NCI-H146 treated with DMSO at 0.1 percent for 48 hours (cell line): ENCODE measurements around the gene GPATCH2L.
A peak's percentile ranks its signal among the peaks of the same experiment; 100 is the strongest.

ENCODE experiments used
- DNase-seq: peaks from one replicate; lab custom pipeline; 2025; ENCODE audit not compliant: unreplicated experiment; lab: John Stamatoyannopoulos, UW

The GPATCH2L gene

GRCh38 chr14:76135722-76136121, 16.0 kb upstream of the GPATCH2L start:
- DNase-seq = no peak

- peak; percentile 2 for DNase-seq
These were observed 15.1 kb upstream of the GPATCH2L start for GRCh38 chr14:76136476-76137110.

- DNase-seq = no peak
These were observed 13.5 kb upstream of the GPATCH2L start for GRCh38 chr14:76138119-76138757.

GRCh38 chr14:76138758-76139723, 12.7 kb upstream of the GPATCH2L start:
- DNase-seq = no peak

- DNase-seq = no peak
These were observed 8.1 kb upstream of the GPATCH2L start for GRCh38 chr14:76143642-76144041.

GRCh38 chr14:76146976-76147375, 4.7 kb upstream of the GPATCH2L start:
- DNase-seq = no peak

- no peak for DNase-seq
These were observed 2.5 kb upstream of the GPATCH2L start for GRCh38 chr14:76149196-76149595.

GRCh38 chr14:76152333-76152681, 585 bp downstream of the GPATCH2L start:
- no peak for DNase-seq

- no peak for DNase-seq
These were observed 2.2 kb downstream of the GPATCH2L start for GRCh38 chr14:76153919-76154318.

GRCh38 chr14:76154539-76155126, 2.9 kb downstream of the GPATCH2L start:
- DNase-seq = no peak

GRCh38 chr14:76163668-76164363, 12.1 kb downstream of the GPATCH2L start:
- no peak for DNase-seq

- no peak for DNase-seq
These were observed 16.8 kb downstream of the GPATCH2L start for GRCh38 chr14:76168531-76168930.

GRCh38 chr14:76169776-76170175, 18.1 kb downstream of the GPATCH2L start:
- no peak for DNase-seq

GRCh38 chr14:76174982-76175381, 23.3 kb downstream of the GPATCH2L start:
- no peak for DNase-seq

GRCh38 chr14:76175942-76176341, 24.2 kb downstream of the GPATCH2L start:
- DNase-seq = no peak

GRCh38 chr14:76181546-76181945, 29.8 kb downstream of the GPATCH2L start:
- DNase-seq = no peak

- DNase-seq = no peak
These were observed 34.7 kb downstream of the GPATCH2L start for GRCh38 chr14:76186308-76187027.

GRCh38 chr14:76191297-76191696, 39.6 kb downstream of the GPATCH2L start:
- no peak for DNase-seq

- no peak for DNase-seq
These were observed 42.0 kb downstream of the GPATCH2L start for GRCh38 chr14:76193696-76194095.

- DNase-seq = no peak
These were observed 42.6 kb downstream of the GPATCH2L start for GRCh38 chr14:76194327-76194726.
